H9 (cell line): ENCODE results near the gene UCKL1. TPM values are rescaled to one million over a fixed set of nuclear protein-coding genes. Genes with fewer than 3 reads are reported as not detected.
A peak's percentile ranks its signal among the peaks of the same experiment; 100 is the strongest.

Experiments used
- DNase-seq: peaks from one replicate; pipeline ENCODE4 v3.0.0-alpha.2; 2017
- H2AFZ ChIP-seq: one replicate; pipeline ENCODE4 v1.6.1; 2013; ENCODE audit warnings: mild to moderate bottlenecking, low read length, control low read depth, moderate library complexity
- H2AK5ac ChIP-seq: 2 replicates; pipeline ENCODE4 v1.6.1; 2013; ENCODE audit warnings: low read length, control low read depth, mixed read lengths; ENCODE audit not compliant: insufficient read length
- H2BK120ac ChIP-seq: one replicate; pipeline ENCODE4 v1.6.1; 2013; ENCODE audit warnings: low read depth, mild to moderate bottlenecking, low read length, control low read depth, inconsistent platforms; ENCODE audit not compliant: poor library complexity, severe bottlenecking
- H2BK12ac ChIP-seq: 2 replicates; pipeline ENCODE4 v1.6.1; 2013; ENCODE audit warnings: low read length, control low read depth, mixed read lengths, low read depth; ENCODE audit not compliant: insufficient read length
- H2BK15ac ChIP-seq: 2 replicates; pipeline ENCODE4 v1.6.1; 2013; ENCODE audit warnings: low read depth, low read length, control low read depth
- H2BK20ac ChIP-seq: one replicate; pipeline ENCODE4 v1.6.1; 2013; ENCODE audit warnings: low read depth, mild to moderate bottlenecking, low read length, control low read depth, inconsistent platforms; ENCODE audit not compliant: poor library complexity, severe bottlenecking
- H2BK5ac ChIP-seq: 2 replicates; pipeline ENCODE4 v1.6.1; 2013; ENCODE audit warnings: low read length, control low read depth, mixed read lengths; ENCODE audit not compliant: insufficient read length
- H3K14ac ChIP-seq: 2 replicates; pipeline ENCODE4 v1.6.1; 2013; ENCODE audit warnings: low read length, control low read depth; ENCODE audit not compliant: insufficient read depth
- H3K18ac ChIP-seq: 2 replicates; pipeline ENCODE4 v1.6.1; 2013; ENCODE audit warnings: low read depth, mild to moderate bottlenecking, mixed read lengths, low read length, control low read depth; ENCODE audit not compliant: insufficient read length
- H3K23ac ChIP-seq: 2 replicates; pipeline ENCODE4 v1.6.1; 2013; ENCODE audit warnings: low read length, control low read depth, mixed read lengths, low read depth; ENCODE audit not compliant: insufficient read length
- H3K23me2 ChIP-seq: 2 replicates; pipeline ENCODE4 v1.6.1; 2013; ENCODE audit warnings: low read depth, mild to moderate bottlenecking, mixed read lengths, low read length, control low read depth; ENCODE audit not compliant: insufficient read length, poor library complexity, severe bottlenecking
- H3K27ac ChIP-seq: 2 replicates; pipeline ENCODE4 v1.5.1; 2013; ENCODE audit warnings: low read length, control low read depth, mixed read lengths, low read depth; ENCODE audit not compliant: insufficient read length
- H3K27me3 ChIP-seq: 2 replicates; pipeline ENCODE4 v1.6.1; 2013; ENCODE audit warnings: low read length, control low read depth, inconsistent platforms; ENCODE audit not compliant: insufficient read depth
- H3K4ac ChIP-seq: 2 replicates; pipeline ENCODE4 v1.6.1; 2013; ENCODE audit warnings: low read depth, mild to moderate bottlenecking, control low read depth, inconsistent platforms, low read length, moderate library complexity
- H3K4me1 ChIP-seq: 2 replicates; pipeline ENCODE4 v1.6.1; 2013; ENCODE audit warnings: low read length, control low read depth, inconsistent platforms; ENCODE audit not compliant: insufficient read depth
- H3K4me2 ChIP-seq: 2 replicates; pipeline ENCODE4 v1.6.1; 2013; ENCODE audit warnings: low read length, control low read depth, mixed read lengths; ENCODE audit not compliant: insufficient read length, insufficient read depth
- H3K56ac ChIP-seq: 2 replicates; pipeline ENCODE4 v1.6.1; 2013; ENCODE audit warnings: low read depth, mild to moderate bottlenecking, mixed read lengths, low read length, control low read depth; ENCODE audit not compliant: insufficient read length
- H3K79me1 ChIP-seq: 2 replicates; pipeline ENCODE4 v1.6.1; 2013; ENCODE audit warnings: low read depth, mild to moderate bottlenecking, moderate library complexity, low read length, control low read depth, inconsistent platforms; ENCODE audit not compliant: insufficient read depth, poor library complexity, severe bottlenecking
- H3K79me2 ChIP-seq: 2 replicates; pipeline ENCODE4 v1.6.1; 2013; ENCODE audit warnings: low read length, control low read depth, inconsistent platforms; ENCODE audit not compliant: insufficient read depth
- H3K9ac ChIP-seq: 2 replicates; pipeline ENCODE4 v1.6.1; 2013; ENCODE audit warnings: low read length, control low read depth, mixed read lengths; ENCODE audit not compliant: insufficient read length; ENCODE audit errors: extremely low read depth
- H3K9me3 ChIP-seq: one replicate; pipeline ENCODE4 v1.6.1; 2013; ENCODE audit warnings: low read depth, low read length, inconsistent platforms; ENCODE audit not compliant: control insufficient read depth
- H3T11ph ChIP-seq: one replicate; pipeline ENCODE4 v1.6.1; 2013; ENCODE audit warnings: mild to moderate bottlenecking, low read length, control low read depth, inconsistent platforms
- H4K20me1 ChIP-seq: one replicate; pipeline ENCODE4 v1.6.1; 2013; ENCODE audit not compliant: control insufficient read depth, insufficient read length, insufficient read depth
- H4K5ac ChIP-seq: 2 replicates; pipeline ENCODE4 v1.6.1; 2013; ENCODE audit warnings: low read depth, mild to moderate bottlenecking, mixed read lengths, low read length, control low read depth; ENCODE audit not compliant: insufficient read length
- H4K8ac ChIP-seq: replicated peaks from 2 replicates; pipeline ENCODE4 v1.6.1; 2013; ENCODE audit warnings: low read length, control low read depth, mixed read lengths, low read depth; ENCODE audit not compliant: insufficient read length
- H4K91ac ChIP-seq: 2 replicates; pipeline ENCODE4 v1.6.1; 2013; ENCODE audit warnings: low read depth, mild to moderate bottlenecking, moderate library complexity, mixed read lengths, low read length, control low read depth; ENCODE audit not compliant: insufficient read length
- H3K27ac Mint-ChIP-seq, 3 experiments: 2 replicates in 2 of 3; 3 replicates in 1 of 3; pipeline ENCODE4 v1.8.0; 2020 to 2021; ENCODE audit warnings: mixed read lengths in 3 of 3, mild to moderate bottlenecking in 1 of 3, moderate library complexity in 1 of 3
- H3K27me3 Mint-ChIP-seq: 2 replicates; pipeline ENCODE4 v1.8.0; 2021; ENCODE audit warnings: low read depth, mild to moderate bottlenecking, moderate library complexity, mixed read lengths
- H3K36me3 Mint-ChIP-seq, 3 experiments: 2 replicates in 2 of 3; 3 replicates in 1 of 3; pipeline ENCODE4 v1.8.0; 2020 to 2021; ENCODE audit warnings: low read depth in 3 of 3, mixed read lengths in 3 of 3; ENCODE audit not compliant: insufficient read depth in 1 of 3
- H3K4me1 Mint-ChIP-seq, 2 experiments: 2 replicates each; pipeline ENCODE4 v1.8.0; 2020; ENCODE audit warnings: mixed read lengths in 2 of 2
- H3K4me3 Mint-ChIP-seq, 2 experiments: 2 replicates in 1 of 2; 3 replicates in 1 of 2; pipeline ENCODE4 v1.8.0; 2020 to 2021; ENCODE audit warnings: mild to moderate bottlenecking in 2 of 2, mixed read lengths in 2 of 2, moderate library complexity in 1 of 2
- H3K9me3 Mint-ChIP-seq, 2 experiments: 2 replicates in 1 of 2; 3 replicates in 1 of 2; pipeline ENCODE4 v1.8.0; 2020; ENCODE audit warnings: mild to moderate bottlenecking in 2 of 2, mixed read lengths in 2 of 2, moderate library complexity in 1 of 2
- WGBS: extraction: QIAGEN DNeasy Blood & Tissue Kit; methylation state at CpG from one replicate; pipeline ENCODE4 v1.1.7; 2013; ENCODE audit warnings: missing lambda C conversion rate, low lambda C conversion rate, mixed read lengths; ENCODE audit not compliant: insufficient read length; ENCODE audit errors: extremely low coverage; 5-methylcytosine and 5-hydroxymethylcytosine counted together
- total RNA-seq: library from RNA; stranded (reverse); gene quantifications from 2 replicates; pipeline ENCODE4 v1.2.1, GENCODE V29; 2021
- TF ChIP-seq, protein P1 (sequence below): fragments of 200-600 bp; sonication (generic); conservative IDR thresholded peaks from 3 replicates; pipeline ENCODE4 v1.8.0; 2021; ENCODE audit warnings: antibody characterized with exemption, mild to moderate bottlenecking

The UCKL1 gene
- total RNA-seq, 1 experiment from 2014 or later, result 40.9 TPM

DNA sequence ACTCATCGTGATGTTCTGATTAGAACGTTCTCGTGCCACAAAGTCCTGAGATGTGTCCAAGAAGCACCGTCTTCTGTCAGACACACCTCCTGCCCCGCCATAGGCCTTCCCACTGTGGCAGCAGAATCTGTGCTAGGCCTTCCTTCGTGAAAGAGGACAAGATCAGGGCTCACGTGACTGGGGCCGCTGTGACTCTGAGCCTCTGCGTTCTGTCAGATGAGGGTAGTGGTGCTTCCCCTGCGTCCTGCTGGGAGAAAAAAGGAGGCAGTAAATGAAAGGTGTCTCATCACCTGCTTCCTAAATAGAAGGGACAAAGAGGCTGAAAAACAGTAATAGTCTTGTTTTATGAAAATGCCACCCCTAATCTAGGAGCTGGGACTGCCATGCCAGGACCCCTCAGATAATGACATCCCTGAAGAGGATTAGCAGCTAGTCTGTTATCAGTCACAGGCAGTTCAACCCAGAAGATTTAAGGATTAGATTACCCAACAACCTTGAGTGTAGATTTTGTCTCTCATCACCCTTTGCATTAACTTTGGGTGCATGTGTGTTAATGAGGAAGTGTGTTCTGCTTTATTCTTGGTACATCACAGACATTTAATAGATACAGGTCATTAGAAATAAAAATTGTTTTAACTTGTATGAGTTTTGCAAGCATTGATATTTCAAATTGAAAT lies 57.2 kb downstream of the UCKL1 start:
- Histone ChIP-seq H3K79me2 (peaks cover 13% of the 10 kb centered on the region; the same call in 1 of the 2 replicates), H2BK15ac (no peak overlapping the region), H3K79me1 (peaks cover 4% of the 10 kb centered on the region), H2BK12ac (no peak overlapping the region), H3K23ac (no peak overlapping the region), H3K23me2 (peaks cover 6% of the 10 kb centered on the region), H2AFZ (no peak overlapping the region), H2BK5ac (no peak overlapping the region), H3K4me2 (no peak overlapping the region), H2BK120ac (no peak overlapping the region), H3K56ac (no peak overlapping the region), H4K8ac (no peak overlapping the region), H3K18ac (no peak overlapping the region), H4K91ac (no peak overlapping the region), H3K4ac (no peak overlapping the region), H3T11ph (no peak overlapping the region), H2AK5ac (no peak overlapping the region), H3K27me3 (no peaks in the 10 kb centered on the region), H2BK20ac (no peak overlapping the region), H3K4me1 (0 out of 2 replicates have a peak, but pooled peaks cover 2% of the 10 kb centered on the region), H3K14ac (no peak overlapping the region), H3K27ac (no peak overlapping the region), H4K5ac (no peak overlapping the region), H3K9ac (no peak overlapping the region), H3K9me3 (no peaks in the 10 kb centered on the region), H4K20me1 (no peaks in the 10 kb centered on the region)
- H3K27ac Mint-ChIP-seq, result peak overlapping the region in 2 of 3 experiments; percentile 6 to 92; a peak in 3 of 7 replicates
- H3K4me1 Mint-ChIP-seq, result peaks cover 14 to 15% of the 10 kb centered on the region in 2 experiments
- H3K9me3 Mint-ChIP-seq, result no peaks in the 10 kb centered on the region
- H3K36me3 Mint-ChIP-seq, result peaks cover 0 to 5% (median 2%) of the 10 kb centered on the region in 3 experiments; a peak in 4 of 7 replicates
- no peak for DNase-seq
- no peak overlapping the region for H3K4me3 Mint-ChIP-seq
- TF ChIP-seq, protein P1, sequence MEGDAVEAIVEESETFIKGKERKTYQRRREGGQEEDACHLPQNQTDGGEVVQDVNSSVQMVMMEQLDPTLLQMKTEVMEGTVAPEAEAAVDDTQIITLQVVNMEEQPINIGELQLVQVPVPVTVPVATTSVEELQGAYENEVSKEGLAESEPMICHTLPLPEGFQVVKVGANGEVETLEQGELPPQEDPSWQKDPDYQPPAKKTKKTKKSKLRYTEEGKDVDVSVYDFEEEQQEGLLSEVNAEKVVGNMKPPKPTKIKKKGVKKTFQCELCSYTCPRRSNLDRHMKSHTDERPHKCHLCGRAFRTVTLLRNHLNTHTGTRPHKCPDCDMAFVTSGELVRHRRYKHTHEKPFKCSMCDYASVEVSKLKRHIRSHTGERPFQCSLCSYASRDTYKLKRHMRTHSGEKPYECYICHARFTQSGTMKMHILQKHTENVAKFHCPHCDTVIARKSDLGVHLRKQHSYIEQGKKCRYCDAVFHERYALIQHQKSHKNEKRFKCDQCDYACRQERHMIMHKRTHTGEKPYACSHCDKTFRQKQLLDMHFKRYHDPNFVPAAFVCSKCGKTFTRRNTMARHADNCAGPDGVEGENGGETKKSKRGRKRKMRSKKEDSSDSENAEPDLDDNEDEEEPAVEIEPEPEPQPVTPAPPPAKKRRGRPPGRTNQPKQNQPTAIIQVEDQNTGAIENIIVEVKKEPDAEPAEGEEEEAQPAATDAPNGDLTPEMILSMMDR, result no peak
- no CpG with 5 or more reads among the region's 10 CpGs for WGBS
- no peaks in the 10 kb centered on the region for H3K27me3 Mint-ChIP-seq
